HG02852 (cell line): ENCODE results near the gene AQP5.

Source experiments
- ATAC-seq: cut with Tn5 transposase; IDR thresholded peaks from one replicate; pipeline ENCODE4 v1.9.1; 2021; ENCODE audit warnings: mild to moderate bottlenecking, moderate library complexity; ENCODE audit not compliant: unreplicated experiment

The AQP5 gene

GRCh38 chr12:49961111-49961922, at the start of gene AQP5:
Gene AQP5, plus strand, starts transcription at chr12:49961872. Its CDS starts 146 bp downstream, at chr12:49962018.
- ATAC-seq, result no peak

DNA sequence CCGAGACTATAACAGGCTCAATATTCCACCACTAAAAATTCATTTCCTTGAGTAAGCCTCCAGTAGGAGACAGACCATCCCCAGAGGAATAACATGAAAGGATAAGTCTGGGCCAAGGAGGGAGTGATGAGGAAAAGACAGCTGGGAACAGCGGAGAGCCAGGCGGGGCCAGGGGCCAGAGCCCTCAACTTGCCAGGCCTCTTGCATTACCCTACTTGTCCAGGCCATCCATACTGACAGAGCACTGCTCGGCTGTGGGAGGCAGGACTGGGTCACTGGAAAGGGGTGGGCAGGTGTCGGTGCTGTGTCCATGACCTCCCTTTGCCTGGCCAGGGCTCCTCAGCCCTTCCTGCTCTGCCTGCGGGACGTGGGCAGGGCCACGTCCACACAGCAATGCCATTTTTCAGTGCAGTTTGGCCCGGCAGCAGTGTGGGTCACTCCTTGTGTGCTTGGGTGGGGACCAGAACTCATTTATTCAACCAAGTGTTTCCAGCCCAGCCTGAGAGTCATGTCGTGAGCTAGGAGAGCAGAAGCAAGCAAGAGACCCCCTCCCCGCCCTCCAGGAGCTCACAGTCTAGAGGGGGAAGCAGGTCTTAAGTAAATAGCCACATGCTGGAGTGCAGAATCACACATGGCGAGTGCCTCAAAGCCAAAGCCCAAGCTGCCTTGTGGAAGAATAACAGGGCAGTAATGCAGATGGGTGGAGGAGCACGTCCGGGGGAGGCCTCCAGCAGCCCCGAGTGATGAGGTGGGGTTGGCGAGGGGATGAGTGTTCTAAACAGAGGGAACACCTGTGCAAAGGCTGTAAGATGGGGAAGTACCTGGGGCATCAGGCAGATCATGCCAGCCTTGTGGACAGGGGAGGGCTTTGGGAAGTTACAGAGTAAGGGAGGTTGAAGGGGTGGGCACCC, 49.1 kb upstream of the AQP5 start:
- ATAC-seq, result no peak

GRCh38 chr12:49916129-49916919, 45.3 kb upstream of the AQP5 start:
- no peak for ATAC-seq

GRCh38 chr12:49917166-49917787, 44.4 kb upstream of the AQP5 start:
- no peak for ATAC-seq

- no peak for ATAC-seq
These were observed 43.9 kb upstream of the AQP5 start for GRCh38 chr12:49917788-49918173.

DNA sequence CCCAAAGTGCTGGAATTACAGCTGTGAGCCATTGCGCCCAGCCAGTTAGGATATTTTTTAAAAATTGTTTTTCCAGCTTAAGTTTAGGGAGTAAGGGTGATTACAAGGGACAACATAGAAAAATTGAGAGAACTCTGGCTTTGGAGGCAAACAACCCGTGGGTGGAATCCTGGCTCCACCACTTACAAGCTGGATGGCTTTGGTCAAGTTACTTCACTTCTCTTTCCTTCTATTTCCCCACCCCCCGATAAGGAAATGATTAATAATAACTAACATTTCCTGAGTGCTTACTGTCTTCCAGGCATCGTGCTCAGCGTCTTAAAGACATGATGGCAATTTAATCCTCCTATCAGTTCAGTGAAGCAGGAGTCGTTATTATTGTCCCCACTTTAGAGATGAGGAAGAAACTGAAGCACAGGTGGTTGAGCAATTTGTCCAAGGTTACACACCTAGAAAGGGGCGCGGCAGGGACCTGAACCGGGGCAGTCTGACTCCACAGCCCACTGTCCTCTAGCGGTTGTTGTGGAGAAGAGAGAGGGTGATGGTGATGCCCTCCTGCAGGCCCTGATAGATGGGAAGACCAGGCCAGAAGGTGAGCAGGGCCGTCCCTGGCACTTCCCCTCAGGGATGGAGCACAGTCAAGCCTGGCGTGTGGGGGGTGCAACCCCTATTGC, 41.3 kb upstream of the AQP5 start:
- no peak for ATAC-seq

DNA sequence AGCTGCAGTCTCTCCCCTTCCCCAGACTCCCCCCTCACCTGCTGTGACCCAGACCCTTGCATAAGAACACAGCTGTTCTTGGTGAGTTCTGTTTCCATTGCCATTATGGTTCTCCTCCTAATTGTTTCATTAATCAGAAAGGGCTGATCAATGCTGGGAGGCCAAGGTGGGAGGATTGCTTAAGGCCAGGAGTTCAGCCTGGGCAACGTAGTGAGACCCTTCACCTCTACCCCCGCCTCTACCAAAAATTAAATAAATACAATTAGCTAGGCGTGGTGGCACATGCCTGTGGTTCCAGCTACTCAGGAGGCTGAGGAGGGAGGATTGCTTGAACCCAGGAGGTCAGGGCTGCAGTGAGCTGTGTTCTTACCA, 40.8 kb upstream of the AQP5 start:
- ATAC-seq, result no peak

- no peak for ATAC-seq
These were observed 40.4 kb upstream of the AQP5 start for GRCh38 chr12:49921299-49921698.

GRCh38 chr12:49921936-49922335, 39.7 kb upstream of the AQP5 start:
- ATAC-seq, result no peak

DNA sequence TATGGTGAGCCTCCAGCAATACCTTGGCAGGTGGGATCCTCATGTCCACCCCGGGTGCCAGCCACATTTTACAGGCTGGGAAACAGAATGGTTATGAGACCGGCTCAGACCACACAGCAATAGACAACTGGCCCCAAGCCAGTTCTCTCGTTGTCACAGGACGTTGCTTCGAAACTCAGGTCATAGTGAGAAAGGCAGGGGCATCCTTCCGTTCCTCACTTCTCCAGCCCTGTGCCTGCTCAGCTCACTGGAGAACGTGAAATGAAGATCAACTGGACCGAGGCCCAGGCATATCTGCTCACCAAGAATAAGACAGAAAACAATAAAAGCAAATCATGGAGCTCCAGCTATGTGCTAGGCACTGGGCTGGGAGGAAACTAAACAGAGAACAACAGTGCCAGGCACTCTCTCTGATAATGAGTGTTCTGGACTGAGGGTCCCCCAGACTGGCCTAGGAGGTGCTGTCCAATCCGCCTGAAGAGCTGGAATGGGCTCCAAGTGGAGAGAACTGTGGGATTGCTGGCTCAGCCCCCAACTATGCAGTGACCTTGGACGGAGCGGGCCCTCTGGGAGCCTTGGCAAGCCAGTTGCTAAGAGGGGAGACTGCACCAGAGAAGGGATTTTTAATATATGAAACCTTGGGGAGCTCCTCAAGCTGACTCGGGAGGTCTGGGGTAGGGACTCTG, 39.2 kb upstream of the AQP5 start:
- ATAC-seq, result no peak

DNA sequence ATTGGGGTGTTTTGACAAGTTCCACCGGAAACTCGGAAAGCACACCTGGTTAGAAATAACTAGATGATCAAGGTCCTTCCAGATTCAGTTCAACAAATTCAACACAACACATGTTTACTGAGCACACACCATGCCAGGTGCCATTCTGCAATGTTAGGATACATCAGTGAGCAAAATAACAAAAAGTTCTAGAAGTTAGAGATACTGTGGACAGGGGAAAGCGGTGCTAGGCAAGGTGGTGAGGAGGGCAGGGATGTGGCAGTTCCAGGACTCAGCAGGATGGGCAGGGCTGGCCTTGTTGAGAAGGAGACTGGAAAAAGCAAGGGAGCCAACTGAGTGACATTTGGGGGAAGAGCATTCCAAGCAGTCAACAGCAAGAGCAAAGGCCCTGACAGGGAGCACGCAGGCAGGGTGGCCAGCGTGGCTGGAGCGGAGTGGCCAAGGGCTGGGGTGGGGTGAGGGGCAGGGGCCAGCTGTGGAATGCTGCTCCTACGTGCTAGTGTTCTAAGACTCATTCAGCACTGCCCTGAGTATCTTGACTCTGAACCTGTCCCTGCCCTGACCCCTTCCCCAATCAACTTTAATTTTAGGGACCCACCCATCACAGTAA, 38.5 kb upstream of the AQP5 start:
- no peak for ATAC-seq

DNA sequence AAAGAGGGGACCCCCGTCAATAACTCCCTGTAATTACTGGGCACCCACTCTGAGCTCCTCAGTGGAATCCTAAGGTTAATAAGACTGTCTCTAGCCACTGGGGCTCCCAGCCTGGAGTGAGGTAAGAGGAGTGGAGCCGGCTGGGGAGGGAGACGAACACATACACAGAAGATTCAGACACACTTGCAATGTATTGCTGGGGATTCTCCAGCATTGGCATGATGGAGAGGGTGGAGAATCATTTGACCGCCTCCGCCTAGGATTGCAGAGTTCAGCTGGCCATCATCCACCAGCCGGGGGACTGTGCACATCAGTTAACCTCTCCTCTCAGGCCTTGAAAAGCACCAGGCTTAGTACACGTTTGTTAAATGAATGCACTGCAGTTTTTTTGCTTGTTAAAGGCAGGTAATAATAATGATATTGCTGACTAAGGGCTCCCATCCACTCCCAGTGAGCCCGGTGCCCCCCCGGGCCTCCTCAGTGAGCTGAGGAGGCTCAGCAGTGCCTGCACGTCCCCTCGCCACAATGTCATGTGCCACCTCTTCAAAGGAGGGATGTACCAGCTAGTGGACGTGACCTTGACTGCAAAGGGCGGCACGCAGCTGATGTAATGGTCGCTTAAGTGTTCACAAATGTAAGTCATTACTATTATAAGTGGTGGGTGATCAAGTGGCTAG, 37.7 kb upstream of the AQP5 start:
- no peak for ATAC-seq

- ATAC-seq, result no peak
These were observed 36.9 kb upstream of the AQP5 start for GRCh38 chr12:49924628-49925246.

- ATAC-seq, result no peak
These were observed 36.1 kb upstream of the AQP5 start for GRCh38 chr12:49925433-49926204.

GRCh38 chr12:49928471-49928870, 33.2 kb upstream of the AQP5 start:
- ATAC-seq, result no peak

DNA sequence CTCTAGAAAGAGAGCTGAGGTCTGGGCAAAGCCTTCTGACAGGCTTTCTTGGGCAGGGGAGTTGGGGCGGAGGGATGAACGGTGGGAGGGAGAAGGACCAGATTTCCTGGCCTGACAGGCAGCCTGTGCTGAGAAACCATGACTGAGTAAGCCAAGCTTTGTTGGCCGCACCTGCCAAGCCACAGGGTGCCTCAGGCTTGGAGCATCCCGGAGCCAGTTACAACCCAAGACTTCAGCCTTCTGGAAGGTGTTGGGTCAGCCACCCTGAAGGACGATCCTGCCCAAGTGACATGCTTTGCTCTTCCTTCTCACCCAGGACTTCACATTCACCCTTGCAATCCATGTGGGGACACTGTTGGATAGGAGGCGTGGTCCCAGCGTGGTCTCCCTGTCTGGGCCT, 32.1 kb upstream of the AQP5 start:
- ATAC-seq, result no peak

DNA sequence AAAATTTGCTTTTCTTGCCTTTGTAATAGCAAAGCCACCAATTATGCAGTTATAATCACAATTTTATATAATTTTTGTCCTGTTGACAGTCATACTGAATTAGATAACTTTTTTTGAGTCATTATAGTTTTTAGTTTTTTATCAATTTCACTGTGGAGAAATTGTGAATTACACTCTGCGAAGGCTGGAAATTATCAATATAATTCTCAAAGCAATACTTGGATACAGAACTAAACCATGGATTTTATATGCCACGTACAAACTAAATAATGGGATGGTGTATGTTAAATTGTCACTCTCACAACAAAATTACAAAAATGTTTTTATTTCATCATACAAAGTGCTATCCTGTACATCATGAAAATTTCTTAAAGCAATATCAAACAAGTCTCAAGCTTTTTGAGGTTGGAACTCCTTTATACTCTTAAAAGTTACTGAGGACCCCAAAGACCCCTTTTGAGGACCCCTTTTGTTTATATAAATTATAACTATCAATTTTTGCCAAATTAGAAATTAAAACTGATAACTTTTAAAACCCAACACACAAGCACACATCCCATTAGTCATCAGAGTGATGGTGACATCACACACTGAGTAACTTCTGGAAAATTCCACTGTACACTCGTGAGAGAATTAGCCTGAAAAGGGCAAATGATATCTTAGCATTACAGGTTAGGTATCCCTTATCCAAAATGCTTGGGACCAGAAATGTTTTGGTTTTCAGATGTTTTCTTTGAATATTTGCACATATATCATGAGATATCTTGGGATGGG, 31.0 kb upstream of the AQP5 start:
- no peak for ATAC-seq
